Uterus (tissue), 4 donors: ENCODE data around the gene MAN2B1. TPM values are rescaled to one million over a fixed set of nuclear protein-coding genes. Genes with fewer than 3 reads are reported as not detected.

ENCODE experiments used
- DNase-seq, 2 donors: peaks; one replicate each; pipeline ENCODE4 v3.0.0-alpha.2; 2019 to 2020
- H3K27ac ChIP-seq, 2 donors: fragments of 200-600 bp; sonication (generic); 1 replicate in 1 of 2; 2 replicates in 1 of 2; pipeline ENCODE4 v1.5.1; 2016 to 2018
- H3K27me3 ChIP-seq, 2 donors: fragments of 200-600 bp; sonication (generic); one replicate each; pipeline ENCODE4 v1.5.1; 2018 to 2019; ENCODE audit warnings: control low read depth in 1 of 2
- H3K36me3 ChIP-seq, 2 donors: fragments of 200-600 bp; sonication (generic); one replicate each; pipeline ENCODE4 v1.5.1; 2019; ENCODE audit warnings: control low read depth in 1 of 2
- H3K4me1 ChIP-seq, 2 donors: fragments of 200-600 bp; sonication (generic); one replicate each; pipeline ENCODE4 v1.5.1; 2018 to 2019; ENCODE audit warnings: control low read depth in 1 of 2
- H3K4me3 ChIP-seq, 2 donors: fragments of 200-600 bp; sonication (generic); 1 replicate in 1 of 2; 2 replicates in 1 of 2; pipeline ENCODE4 v1.5.1; 2018 to 2019; ENCODE audit warnings: mild to moderate bottlenecking in 1 of 2
- H3K9me3 ChIP-seq, 2 donors: fragments of 200-600 bp; sonication (generic); one replicate each; pipeline ENCODE4 v1.5.1; 2019; ENCODE audit warnings: control low read depth in 1 of 2
- POLR2A ChIP-seq, 2 donors: fragments of 450-650 bp; IDR thresholded peaks; one replicate each; pipeline ENCODE4 v1.6.1; 2016; ENCODE audit warnings: antibody characterized with exemption in 2 of 2, mild to moderate bottlenecking in 1 of 2, moderate library complexity in 1 of 2
- intact Hi-C: fragments of 100-400 bp; cut with DNase I; formaldehyde crosslinking; loops from one replicate; pipeline ENCODE4 v1.15.1; 2023; ENCODE audit warnings: low total_unique reads
- total RNA-seq, 4 donors: library from RNA; depleted of rRNA in 3 of 4; stranded (reverse); fragments of >200 nt in 3 of 4; gene quantifications; one replicate each; pipeline versions ENCODE4 v1.1.0 to v1.2.4, GENCODE V29; 2014 to 2023
- TF ChIP-seq, protein P1 (sequence below), 4 experiments: fragments of 200-600 bp in 2 of 4; fragments of 450-650 bp in 2 of 4; sonication (generic) in 2 of 4; IDR thresholded peaks; one replicate each; pipeline ENCODE4 v1.5.1; 2016 to 2019; ENCODE audit warnings: antibody characterized with exemption in 4 of 4, mild to moderate bottlenecking in 2 of 4, moderate library complexity in 1 of 4
- donor health status: DM: yes; HTN: yes; CAD: no.

The MAN2B1 gene
- total RNA-seq, 4 donors from 2014 or later: 15.9 to 54.1 (median 42.8) TPM

DNA sequence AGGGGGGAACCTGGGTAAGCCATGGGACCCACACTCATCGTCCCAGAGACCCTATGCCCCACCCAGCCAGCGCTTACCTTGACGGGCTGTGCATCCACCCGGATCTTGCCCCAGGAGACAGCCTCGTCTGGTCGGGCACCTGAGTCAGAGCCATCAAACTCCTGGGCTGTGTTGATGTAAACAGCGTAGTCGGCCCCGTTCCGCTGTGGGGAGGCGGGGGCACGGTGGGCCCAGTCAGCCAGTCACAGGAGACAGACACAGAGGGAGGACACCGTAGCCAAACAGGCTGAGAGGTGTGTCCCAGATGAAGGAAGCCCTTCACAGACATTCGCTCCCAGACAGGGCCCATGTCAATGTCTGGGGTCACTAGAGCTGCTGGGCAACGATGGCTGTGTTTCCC, 9.4 kb upstream of the MAN2B1 start:
- TF ChIP-seq POLR2A (IDR thresholded peaks at IDR 0.05): no peak
- TF ChIP-seq, protein P1, sequence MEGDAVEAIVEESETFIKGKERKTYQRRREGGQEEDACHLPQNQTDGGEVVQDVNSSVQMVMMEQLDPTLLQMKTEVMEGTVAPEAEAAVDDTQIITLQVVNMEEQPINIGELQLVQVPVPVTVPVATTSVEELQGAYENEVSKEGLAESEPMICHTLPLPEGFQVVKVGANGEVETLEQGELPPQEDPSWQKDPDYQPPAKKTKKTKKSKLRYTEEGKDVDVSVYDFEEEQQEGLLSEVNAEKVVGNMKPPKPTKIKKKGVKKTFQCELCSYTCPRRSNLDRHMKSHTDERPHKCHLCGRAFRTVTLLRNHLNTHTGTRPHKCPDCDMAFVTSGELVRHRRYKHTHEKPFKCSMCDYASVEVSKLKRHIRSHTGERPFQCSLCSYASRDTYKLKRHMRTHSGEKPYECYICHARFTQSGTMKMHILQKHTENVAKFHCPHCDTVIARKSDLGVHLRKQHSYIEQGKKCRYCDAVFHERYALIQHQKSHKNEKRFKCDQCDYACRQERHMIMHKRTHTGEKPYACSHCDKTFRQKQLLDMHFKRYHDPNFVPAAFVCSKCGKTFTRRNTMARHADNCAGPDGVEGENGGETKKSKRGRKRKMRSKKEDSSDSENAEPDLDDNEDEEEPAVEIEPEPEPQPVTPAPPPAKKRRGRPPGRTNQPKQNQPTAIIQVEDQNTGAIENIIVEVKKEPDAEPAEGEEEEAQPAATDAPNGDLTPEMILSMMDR (IDR thresholded peaks at IDR 0.05): no peak
- Histone ChIP-seq H3K4me1 (no peaks in the 10 kb centered on the region), H3K9me3 (no peaks in the 10 kb centered on the region), H3K27me3 (no peaks in the 10 kb centered on the region), H3K36me3 (no peaks in the 10 kb centered on the region), H3K4me3 (no peak overlapping the region), H3K27ac (no peak overlapping the region)
- no peak for DNase-seq
- intact Hi-C loops: no loop called here

DNA sequence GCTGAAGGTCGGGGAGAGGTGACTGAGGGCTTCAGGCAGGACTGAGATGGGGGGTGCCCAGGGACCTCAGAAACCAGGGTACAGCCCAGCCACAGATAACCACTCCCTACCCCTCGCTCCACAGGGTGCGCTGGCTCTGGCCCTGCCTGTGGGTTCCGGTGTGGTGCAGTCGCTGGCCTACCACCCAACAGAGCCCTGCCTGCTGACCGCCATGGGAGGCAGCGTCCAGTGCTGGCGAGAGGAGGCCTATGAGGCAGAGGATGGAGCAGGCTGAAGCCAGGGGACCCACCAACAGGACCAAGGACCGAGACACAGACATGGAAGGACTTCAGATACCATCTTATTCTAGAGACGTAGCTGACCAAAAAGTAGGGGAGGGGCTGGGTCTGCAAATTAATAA, 8.9 kb upstream of the MAN2B1 start:
- H3K36me3 ChIP-seq: no peaks in the 10 kb centered on the region

DNA sequence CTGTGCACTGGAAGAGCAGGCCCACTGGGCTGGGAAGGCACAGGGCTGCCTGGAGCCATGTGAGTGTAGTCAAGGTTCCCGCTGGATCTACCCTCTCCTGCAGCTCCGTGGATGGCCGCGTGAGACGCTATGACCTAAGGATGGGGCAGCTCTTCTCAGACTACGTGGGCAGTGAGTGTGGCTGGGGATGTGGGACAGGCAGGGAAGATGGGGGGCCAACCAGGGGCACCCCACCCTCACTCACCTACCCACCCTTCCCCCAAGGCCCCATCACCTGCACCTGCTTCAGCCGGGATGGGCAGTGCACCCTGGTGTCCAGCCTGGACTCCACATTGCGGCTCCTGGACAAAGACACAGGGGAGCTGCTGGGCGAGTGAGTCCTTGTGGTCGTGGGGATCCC, 6.2 kb upstream of the MAN2B1 start:
- intact Hi-C loops: no loop called here
- peaks cover 7% of the 10 kb centered on the region in 2 donors for H3K4me1 ChIP-seq
- no peaks in the 10 kb centered on the region for H3K36me3 ChIP-seq
- H3K4me3 ChIP-seq: no peak overlapping the region
- TF ChIP-seq, protein P1 (IDR thresholded peaks at IDR 0.05): no peak
- H3K27me3 ChIP-seq: no peaks in the 10 kb centered on the region
- no peaks in the 10 kb centered on the region for H3K9me3 ChIP-seq
- no peak for DNase-seq
- no peak overlapping the region for H3K27ac ChIP-seq

More for the DNA sequence above, 8.9 kb upstream of the MAN2B1 start:
- intact Hi-C loops: no loop called here
- TF ChIP-seq, protein P1 (IDR thresholded peaks at IDR 0.05): no peak
- H3K27ac ChIP-seq: no peak overlapping the region
- no peak for DNase-seq
- H3K4me3 ChIP-seq: no peak overlapping the region
- no peaks in the 10 kb centered on the region for H3K27me3 ChIP-seq
- H3K4me1 ChIP-seq: peaks cover 3 to 4% of the 10 kb centered on the region in 2 donors
- no peaks in the 10 kb centered on the region for H3K9me3 ChIP-seq

DNA sequence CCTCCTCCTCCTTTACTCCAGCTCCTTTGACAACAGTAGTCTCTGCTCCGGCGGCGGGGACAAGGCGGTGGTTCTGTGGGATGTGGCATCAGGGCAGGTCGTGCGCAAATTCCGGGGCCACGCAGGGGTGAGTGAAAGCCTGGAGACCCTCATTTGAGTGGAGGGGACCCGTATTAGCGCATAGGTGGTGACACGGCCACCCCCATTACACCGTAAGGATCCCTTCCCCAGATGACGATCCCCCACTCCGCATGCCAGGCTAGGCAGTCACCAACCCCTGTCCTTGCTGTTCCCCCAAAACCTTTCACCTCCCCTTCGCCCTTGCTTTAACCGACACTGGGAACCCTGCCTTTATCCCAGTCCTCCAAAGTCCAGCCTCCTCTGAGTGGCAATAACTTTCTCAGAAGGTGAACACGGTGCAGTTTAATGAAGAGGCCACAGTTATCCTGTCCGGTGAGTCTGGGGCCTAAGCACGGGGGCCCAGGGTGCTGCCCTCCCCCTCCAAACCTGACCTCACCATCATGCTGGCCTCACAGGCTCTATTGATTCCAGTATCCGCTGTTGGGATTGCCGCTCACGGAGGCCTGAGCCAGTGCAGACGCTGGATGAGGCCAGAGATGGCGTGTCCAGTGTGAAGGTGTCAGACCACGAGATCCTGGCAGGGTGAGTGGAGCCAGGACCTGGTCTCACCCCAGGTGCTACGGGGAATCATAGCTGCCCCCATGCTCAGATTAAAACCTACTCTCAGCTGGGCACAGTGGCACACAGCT, 3.8 kb upstream of the MAN2B1 start:
- intact Hi-C loops: no loop called here
- Histone ChIP-seq H3K4me3 (peak overlapping the region; percentile 64 to 98), H3K27ac (peak overlapping the region; percentile 95 to 99), H3K36me3 (no peaks in the 10 kb centered on the region), H3K4me1 (peaks cover 11 to 14% of the 10 kb centered on the region in 2 donors), H3K9me3 (no peaks in the 10 kb centered on the region), H3K27me3 (no peaks in the 10 kb centered on the region)
- TF ChIP-seq POLR2A (IDR thresholded peaks at IDR 0.05): no peak
- TF ChIP-seq, protein P1 (IDR thresholded peaks at IDR 0.05): no peak
- DNase-seq: no peak

DNA sequence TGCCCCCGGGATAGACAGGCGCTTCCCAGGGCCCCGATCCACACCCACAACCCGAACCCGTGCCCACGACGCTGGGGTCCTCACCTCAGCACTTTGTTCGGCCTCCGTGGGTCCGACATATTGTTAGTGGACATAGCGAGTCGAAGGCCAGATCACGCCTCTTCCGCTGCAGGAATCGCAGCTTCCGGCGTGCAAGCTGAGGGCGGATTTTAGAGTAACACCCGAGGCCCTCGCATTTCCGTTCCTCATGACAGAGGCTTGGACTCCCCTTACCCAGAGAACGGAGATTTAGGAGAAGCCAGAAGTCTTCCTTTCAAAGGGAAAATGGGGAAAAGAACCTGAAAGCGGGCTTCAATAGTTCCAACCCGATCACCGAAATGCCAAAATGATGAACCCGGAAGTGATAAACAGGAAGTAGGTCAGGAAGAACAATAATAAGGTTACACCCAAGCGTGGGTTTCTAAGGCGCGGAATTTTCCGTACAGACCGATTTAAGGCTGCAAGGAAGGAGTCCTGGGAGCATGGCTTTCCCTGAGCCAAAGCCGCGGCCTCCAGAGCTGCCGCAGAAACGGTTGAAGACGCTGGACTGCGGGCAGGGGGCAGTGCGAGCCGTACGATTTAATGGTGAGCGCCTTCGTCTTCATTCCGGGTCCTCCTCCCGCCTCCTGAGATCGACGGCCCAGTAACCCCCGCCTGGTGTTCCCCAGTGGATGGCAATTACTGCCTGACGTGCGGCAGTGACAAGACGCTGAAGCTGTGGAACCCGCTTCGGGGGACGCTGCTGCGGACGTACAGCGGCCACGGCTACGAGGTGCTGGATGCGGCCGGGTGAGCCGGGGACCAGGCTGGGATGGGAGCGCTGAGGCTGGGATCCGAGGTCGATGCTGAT, 3.0 kb upstream of the MAN2B1 start:
- TF ChIP-seq, protein P1 (IDR thresholded peaks at IDR 0.05): peak in 1 of 4 experiments; percentile 6
- peak in 1 of 2 donors; percentile 27 for TF ChIP-seq POLR2A (IDR thresholded peaks at IDR 0.05)
- peak; percentile 72 to 78 for DNase-seq
- Histone ChIP-seq H3K27me3 (no peaks in the 10 kb centered on the region), H3K27ac (peak overlapping the region; percentile 95 to 99), H3K9me3 (no peaks in the 10 kb centered on the region), H3K4me3 (peak overlapping the region; percentile 64 to 98), H3K4me1 (peaks cover 11 to 14% of the 10 kb centered on the region in 2 donors), H3K36me3 (no peaks in the 10 kb centered on the region)
- intact Hi-C loops: no loop called here
